ENCODE data around the gene GNA14. TPM values are rescaled to one million over a fixed set of nuclear protein-coding genes. Genes with fewer than 3 reads are reported as not detected.

GNA14 gene
- total RNA-seq, 3 donors from 2014 or later, result 1.8 to 2.9 (median 2.0) TPM

GRCh38 chr9:77453825-77454647, 194.1 kb downstream of the GNA14 start:
- no peaks in the 10 kb centered on the region for H3K27me3 ChIP-seq
- no peak for TF ChIP-seq POLR2A (IDR thresholded peaks at IDR 0.05)
- intact Hi-C loops (cut with DNase I; ENCODE audit: low total_unique reads), result no loop called here
- H3K4me1 ChIP-seq, result no peaks in the 10 kb centered on the region
- H3K27ac ChIP-seq, result no peak overlapping the region
- H3K9me3 ChIP-seq, result no peaks in the 10 kb centered on the region
- H3K36me3 ChIP-seq, result no peaks in the 10 kb centered on the region
- H3K4me3 ChIP-seq, result no peak overlapping the region
- DNase-seq (ENCODE audit: low spot score in 2 of 2), result no peak

DNA sequence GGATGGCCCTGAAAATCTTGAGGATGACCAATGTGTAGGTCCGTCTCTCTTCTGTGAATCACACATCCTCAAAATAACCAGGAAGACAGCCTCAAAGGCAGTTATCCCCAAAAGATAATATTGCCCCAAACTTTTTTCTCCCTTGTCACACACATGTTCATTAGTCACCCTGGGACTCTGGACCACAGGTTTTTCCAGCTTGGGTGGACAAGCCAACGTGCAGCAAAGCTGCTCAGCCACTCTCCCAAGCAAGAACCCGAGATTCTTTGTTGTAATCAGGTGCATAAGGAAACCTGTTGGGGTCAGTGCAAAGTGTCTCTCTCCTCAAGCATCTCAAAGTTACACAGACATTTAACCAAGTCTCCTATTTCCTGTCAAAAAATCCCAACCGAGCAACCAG, 196.6 kb downstream of the GNA14 start:
- Histone ChIP-seq H3K9me3 (peaks cover 0 to 4% of the 10 kb centered on the region in 2 donors), H3K4me3 (no peak overlapping the region), H3K4me1 (no peaks in the 10 kb centered on the region), H3K27ac (no peak overlapping the region), H3K36me3 (no peaks in the 10 kb centered on the region), H3K27me3 (no peaks in the 10 kb centered on the region)
- DNase-seq (ENCODE audit: low spot score in 2 of 2), result no peak
- intact Hi-C loops (cut with DNase I; ENCODE audit: low total_unique reads), result no loop called here
- no peak for TF ChIP-seq CTCF (IDR thresholded peaks at IDR 0.05)
- no peak for TF ChIP-seq POLR2A (IDR thresholded peaks at IDR 0.05)
- no peak for TF ChIP-seq POLR2AphosphoS5 (IDR thresholded peaks at IDR 0.05)

DNA sequence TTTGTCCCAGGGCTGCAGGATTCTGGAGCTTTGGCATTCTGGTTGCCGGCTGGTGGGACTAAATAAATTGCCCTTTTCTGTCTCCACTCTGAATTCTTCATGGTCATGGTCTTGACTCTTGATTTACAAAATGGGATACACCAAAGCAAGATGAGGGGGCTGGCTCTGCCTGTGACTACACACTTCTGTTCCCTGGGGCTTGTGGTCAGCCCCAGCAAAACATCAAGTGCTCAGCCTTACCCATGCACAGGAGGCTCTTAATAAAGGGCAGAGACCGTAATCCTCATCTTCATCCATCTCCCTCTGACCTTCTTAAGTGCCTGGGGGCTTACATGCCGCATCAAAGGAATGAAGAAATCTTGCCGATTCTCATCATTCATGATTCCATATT, 198.0 kb downstream of the GNA14 start:
- no peaks in the 10 kb centered on the region for H3K36me3 ChIP-seq
- DNase-seq (ENCODE audit: low spot score in 2 of 2), result no peak
- H3K4me3 ChIP-seq, result no peak overlapping the region
- TF ChIP-seq POLR2AphosphoS5 (IDR thresholded peaks at IDR 0.05) (no peak), POLR2A (IDR thresholded peaks at IDR 0.05) (no peak), CTCF (IDR thresholded peaks at IDR 0.05) (no peak)
- H3K9me3 ChIP-seq, result peaks cover 0 to 4% of the 10 kb centered on the region in 2 donors
- no peaks in the 10 kb centered on the region for H3K4me1 ChIP-seq
- intact Hi-C loops (cut with DNase I; ENCODE audit: low total_unique reads), result no loop called here
- no peaks in the 10 kb centered on the region for H3K27me3 ChIP-seq
- no peak overlapping the region for H3K27ac ChIP-seq

DNA sequence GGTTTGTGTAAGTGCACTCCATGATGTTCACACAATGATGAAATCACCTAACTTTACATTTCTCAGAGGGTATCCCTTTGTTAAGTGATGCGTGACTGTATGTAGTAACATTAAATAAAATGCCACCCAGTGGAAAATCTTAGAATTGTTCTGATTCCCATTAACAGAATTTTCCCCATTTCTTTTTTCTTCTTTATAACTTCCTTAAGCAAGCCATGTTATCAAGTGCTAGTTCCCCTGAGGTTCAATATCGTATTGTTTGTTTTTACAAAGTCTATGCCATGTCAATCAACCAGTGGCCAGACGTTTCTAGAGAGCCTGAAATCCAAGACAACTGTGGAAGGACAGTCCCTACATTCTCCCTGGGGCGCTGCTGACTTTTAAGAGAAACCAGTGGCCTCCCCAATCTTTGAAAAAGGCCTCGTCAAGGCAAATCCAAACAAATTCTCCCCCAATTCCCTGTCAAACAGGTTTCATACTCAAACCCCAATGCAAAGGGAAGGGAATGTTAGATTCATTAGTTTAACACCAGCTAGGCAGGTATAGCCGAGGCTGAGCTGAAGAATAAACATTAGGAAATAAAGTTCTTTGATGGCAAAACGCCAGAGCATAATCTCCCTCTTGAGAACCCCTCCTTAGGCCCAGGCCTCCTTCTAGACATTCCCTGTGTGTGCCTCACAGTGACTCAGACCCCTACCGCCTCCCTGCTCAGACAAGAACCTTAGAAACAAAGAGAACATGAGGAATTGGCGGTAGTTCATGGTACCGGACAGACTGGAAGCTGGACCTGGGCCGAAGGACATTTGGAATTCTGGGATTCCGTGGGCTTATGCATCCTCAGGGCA, 198.7 kb downstream of the GNA14 start:
- Histone ChIP-seq H3K4me1 (no peaks in the 10 kb centered on the region), H3K27ac (no peak overlapping the region), H3K4me3 (no peak overlapping the region), H3K27me3 (no peaks in the 10 kb centered on the region), H3K9me3 (peaks cover 0 to 4% of the 10 kb centered on the region in 2 donors), H3K36me3 (no peaks in the 10 kb centered on the region)
- intact Hi-C loops (cut with DNase I; ENCODE audit: low total_unique reads), result no loop called here
- DNase-seq (ENCODE audit: low spot score in 2 of 2), result no peak
- TF ChIP-seq POLR2A (IDR thresholded peaks at IDR 0.05) (no peak), POLR2AphosphoS5 (IDR thresholded peaks at IDR 0.05) (no peak), CTCF (IDR thresholded peaks at IDR 0.05) (no peak)

GRCh38 chr9:77447646-77448045, 200.5 kb downstream of the GNA14 start:
- H3K27me3 ChIP-seq, result no peaks in the 10 kb centered on the region
- no peaks in the 10 kb centered on the region for H3K36me3 ChIP-seq
- H3K27ac ChIP-seq, result no peak overlapping the region
- intact Hi-C loops (cut with DNase I; ENCODE audit: low total_unique reads), result no loop called here
- no peaks in the 10 kb centered on the region for H3K4me1 ChIP-seq
- H3K4me3 ChIP-seq, result no peak overlapping the region
- TF ChIP-seq POLR2AphosphoS5 (IDR thresholded peaks at IDR 0.05) (no peak), POLR2A (IDR thresholded peaks at IDR 0.05) (no peak), CTCF (IDR thresholded peaks at IDR 0.05) (no peak)
- no peak for DNase-seq (ENCODE audit: low spot score in 2 of 2)
- H3K9me3 ChIP-seq, result peaks cover 0 to 4% of the 10 kb centered on the region in 2 donors

All from breast epithelium (tissue), 4 donors.